Frontal cortex (tissue), 4 donors: Measurements from ENCODE around the gene CAPN2. TPM values are rescaled to one million over a fixed set of nuclear protein-coding genes. Genes with fewer than 3 reads are reported as not detected.
A peak's percentile ranks its signal among the peaks of the same experiment; 100 is the strongest.

ENCODE experiments used
- DNase-seq, 2 donors: peaks; one replicate each; pipeline ENCODE4 v3.0.0; 2012; ENCODE audit warnings: low spot score in 2 of 2
- FAIRE-seq: peaks from 2 replicates; lab custom pipeline; 2012; peaks lifted over from hg19 to GRCh38; lab: Jason Lieb, UNC
- total RNA-seq: library from RNA; depleted of rRNA; stranded (reverse); fragments of >200 nt; gene quantifications from one replicate; pipeline ENCODE4 v1.2.3, GENCODE V29; 2014
- donor health status: control.
- donor health status: control.
- donor health status: control.

Gene CAPN2
- total RNA-seq, 1 donor from 2014 or later, result 36.7 TPM

GRCh38 chr1:223714849-223715603 is 2.7 kb downstream of the CAPN2 start:
- no peak for FAIRE-seq
- DNase-seq, result no peak

GRCh38 chr1:223715604-223716172 is 3.3 kb downstream of the CAPN2 start:
- no peak for FAIRE-seq

GRCh38 chr1:223716302-223716862 is 4.0 kb downstream of the CAPN2 start:
- DNase-seq, result no peak
- FAIRE-seq, result no peak

More at GRCh38 chr1:223715604-223716172, 3.3 kb downstream of the CAPN2 start:
- DNase-seq, result no peak

- FAIRE-seq, result no peak
- DNase-seq, result no peak
Measured at GRCh38 chr1:223717123-223717522, 4.8 kb downstream of the CAPN2 start.

DNA sequence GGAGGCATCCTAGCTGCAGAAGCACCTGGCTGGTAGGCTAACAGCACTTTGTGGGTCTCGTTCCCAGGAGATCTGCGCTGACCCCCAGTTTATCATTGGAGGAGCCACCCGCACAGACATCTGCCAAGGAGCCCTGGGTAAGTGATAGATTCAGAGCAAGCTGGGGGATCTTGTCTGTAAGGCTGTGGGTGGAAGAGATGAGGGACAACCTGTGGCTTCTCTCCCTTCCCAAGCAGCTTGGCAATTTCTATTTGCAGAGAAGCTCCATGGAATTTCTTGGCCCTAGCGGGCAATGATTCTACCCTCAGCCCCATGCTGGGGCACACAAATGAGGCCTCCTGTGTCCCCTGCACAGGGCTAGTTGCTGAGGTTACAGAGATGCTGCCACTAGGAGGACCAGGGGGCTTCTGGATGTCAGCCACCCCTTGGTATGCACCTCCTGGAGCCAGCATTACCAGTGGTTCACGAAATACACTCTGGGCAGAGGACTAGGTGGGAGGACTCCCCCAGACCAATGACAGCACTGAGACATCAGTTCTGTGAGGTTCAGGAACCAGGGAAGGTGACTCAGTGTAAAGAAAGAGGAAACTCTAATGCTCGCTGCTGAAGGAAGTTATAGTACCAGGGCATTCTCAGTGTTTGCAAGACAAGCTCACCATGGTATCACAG is 5.5 kb downstream of the CAPN2 start:
- DNase-seq, result no peak
- no peak for FAIRE-seq

GRCh38 chr1:223718850-223719249 is 6.5 kb downstream of the CAPN2 start:
- DNase-seq, result no peak
- no peak for FAIRE-seq

DNA sequence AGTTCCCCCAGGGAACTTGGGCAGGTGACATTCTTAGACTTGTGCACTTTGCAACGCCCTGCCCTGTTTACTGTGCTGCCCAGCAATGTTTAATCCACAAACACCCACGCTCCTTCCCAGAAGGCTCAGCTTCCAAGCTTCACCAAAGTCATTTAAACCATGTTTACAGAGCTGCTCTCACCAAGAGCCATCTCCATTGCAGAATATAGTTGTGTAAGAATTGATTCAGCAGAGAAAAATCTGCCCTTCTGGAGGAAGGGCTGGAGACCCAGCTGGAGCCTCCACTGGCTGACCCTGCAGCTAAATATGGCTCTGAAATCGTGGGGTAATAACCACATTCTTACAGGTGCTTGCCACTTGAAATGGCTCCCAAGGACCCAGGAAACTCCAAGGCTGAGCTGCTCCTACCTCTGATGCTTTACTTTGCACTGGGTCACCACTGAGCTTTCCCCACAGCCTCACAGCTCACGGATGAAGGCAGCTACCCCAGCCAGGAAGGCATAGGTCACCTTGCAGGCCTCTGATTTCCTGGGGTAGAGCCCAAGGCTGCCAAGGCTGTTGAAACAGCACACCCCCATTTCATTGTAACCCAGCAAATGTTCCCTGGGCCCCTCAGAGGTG is 8.7 kb downstream of the CAPN2 start:
- FAIRE-seq (no peak), DNase-seq (no peak)

DNA sequence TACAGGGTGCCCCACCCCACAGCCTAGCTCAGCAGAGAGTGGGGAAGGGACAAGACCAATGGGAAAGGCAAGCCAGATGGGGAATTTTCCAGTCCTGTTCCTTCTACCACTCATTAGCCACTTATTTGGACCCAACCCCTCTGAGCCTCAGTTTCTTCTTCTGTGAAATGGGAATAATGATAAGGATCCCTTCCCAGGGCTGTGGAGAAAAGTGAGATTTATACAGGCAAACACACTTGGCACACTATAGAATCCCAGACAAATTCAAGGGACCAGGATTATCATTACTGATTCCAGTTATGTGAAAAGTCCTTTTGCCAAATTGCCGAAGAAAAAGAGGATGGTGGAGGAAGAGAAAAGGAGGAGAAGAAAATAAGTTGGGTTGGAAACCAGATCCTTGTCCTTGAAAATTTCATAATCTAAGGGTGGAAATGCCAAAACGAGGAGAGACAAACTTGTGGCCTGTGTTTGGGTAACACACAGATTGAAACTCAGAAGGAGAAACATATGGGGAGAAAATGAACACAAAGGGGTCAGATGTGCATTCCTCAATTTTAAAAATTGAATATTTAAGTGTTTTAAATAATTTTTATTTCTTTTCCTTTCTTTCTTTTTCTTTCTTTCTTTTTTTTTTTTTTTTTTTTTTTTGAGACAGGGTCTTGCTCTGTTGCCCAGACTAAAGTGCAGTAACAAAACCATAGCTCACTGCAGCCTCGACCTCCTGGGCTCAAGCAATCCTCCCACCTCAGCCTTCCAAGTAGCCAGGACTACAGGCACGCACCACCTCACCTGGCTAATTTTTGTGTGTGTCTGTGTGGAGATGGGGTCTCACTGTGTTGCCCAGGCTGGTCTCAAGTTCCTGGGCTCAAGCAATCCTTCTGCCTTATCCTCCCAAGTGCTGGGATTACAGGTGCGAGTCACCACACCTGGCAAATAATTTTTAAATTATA is 9.6 kb downstream of the CAPN2 start:
- FAIRE-seq (no peak), DNase-seq (no peak)

DNA sequence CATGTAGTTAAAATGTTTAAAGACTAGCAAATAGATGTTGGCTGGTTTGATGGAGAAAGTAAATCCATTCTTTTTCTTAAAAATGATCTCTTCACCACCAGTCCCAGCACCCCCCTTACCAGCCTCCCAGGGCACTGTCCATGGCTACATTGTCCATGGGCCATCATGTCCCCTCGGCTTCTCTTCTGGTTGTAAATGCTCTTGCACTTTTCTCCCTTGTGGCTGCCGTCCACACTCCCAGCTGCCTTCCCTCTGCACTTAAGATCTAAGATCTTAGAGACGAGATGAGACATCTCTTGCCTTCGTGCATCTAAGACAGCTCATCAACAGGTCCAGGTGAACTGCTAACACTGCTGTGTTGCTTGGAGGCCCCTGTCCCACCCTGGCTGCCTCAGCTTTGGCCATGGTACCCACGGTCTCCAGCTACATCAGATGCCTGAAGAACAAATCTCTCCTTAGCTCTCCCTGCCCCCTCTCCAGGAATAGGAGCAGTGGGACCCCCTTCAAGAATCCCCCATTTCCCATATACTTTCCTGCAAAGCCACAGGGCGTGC is 11.1 kb downstream of the CAPN2 start:
- DNase-seq, result no peak
- FAIRE-seq, result no peak

DNA sequence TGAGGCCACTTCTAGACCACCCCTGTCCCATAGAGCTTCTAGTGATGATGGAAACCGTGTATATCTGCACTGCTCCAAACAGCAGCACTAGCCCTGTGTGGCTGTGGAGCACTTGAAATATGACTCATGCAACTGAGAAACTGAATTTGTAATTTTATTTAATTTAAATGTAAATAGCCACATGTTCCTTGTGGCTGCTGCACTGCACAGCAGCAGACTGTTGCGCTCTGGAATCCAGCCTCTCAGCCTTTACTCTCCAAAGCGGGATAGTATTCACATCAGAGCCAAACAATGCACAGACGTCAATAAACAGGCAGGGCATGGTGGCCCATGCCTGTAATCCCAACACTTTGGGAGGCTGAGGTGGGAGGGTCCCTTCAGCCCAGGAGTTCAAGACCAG is 12.0 kb downstream of the CAPN2 start:
- no peak for FAIRE-seq

GRCh38 chr1:223725578-223725977 is 13.2 kb downstream of the CAPN2 start:
- no peak for DNase-seq
- no peak for FAIRE-seq

More for the DNA sequence above, 12.0 kb downstream of the CAPN2 start:
- no peak for DNase-seq

DNA sequence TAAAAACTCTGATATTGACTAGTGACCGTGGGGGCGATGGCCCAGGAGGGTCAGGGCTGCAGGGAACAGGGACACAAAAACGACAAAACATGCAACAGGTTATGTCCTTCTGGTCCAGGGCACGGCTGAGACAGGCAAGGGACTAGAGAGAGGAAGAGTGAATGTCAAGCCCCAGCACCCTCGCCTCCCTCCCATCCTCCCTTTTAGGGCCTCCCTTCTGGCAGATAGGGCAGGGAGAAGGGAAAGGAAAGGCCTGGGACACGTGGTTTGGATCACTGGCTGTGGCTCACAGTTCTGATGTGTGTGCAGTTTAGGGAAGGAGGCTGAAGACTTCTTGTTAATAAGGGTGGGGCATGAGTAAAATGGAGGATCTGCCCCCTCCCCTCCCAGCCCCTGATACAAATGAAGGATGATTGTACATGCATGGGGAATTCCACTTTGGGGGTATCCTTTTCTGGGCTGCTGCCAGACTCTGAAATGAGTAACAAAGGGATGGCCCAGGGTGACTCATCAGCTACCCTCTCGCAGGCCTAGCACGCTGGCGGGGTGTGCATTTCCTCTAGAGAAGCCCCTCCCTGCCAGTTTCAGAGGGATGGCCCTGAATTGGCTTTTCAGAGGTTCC is 14.2 kb downstream of the CAPN2 start:
- FAIRE-seq (no peak), DNase-seq (peak in 1 of 2 donors; percentile 75)

GRCh38 chr1:223727541-223727940 is 15.2 kb downstream of the CAPN2 start:
- no peak for DNase-seq
- FAIRE-seq, result no peak

DNA sequence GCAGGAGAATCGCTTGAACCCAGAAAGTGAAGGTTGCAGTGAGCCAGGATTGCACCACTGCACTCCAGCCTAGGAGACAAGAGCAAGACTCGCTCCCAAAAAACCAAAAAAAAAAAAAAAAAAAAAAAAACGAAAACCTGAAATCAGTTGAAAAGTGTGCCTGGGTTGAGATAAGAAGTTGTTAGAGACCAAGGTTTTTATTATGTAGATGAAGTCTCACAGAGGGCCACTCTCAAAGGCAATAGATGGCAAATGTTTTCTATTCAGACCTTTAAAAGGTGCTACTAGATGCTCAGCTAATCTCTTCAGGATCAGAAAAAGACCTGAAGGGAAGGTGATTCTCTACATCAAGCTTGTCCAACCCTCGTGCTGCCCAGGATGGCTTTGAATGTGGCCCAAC is 17.6 kb downstream of the CAPN2 start:
- FAIRE-seq (no peak), DNase-seq (no peak)

GRCh38 chr1:223730479-223731132 is 18.3 kb downstream of the CAPN2 start:
- DNase-seq (no peak), FAIRE-seq (no peak)

- FAIRE-seq, result no peak
- peak in 1 of 2 donors; percentile 52 for DNase-seq
Measured at GRCh38 chr1:223731133-223731770, 18.9 kb downstream of the CAPN2 start.

GRCh38 chr1:223732993-223733798 is 20.9 kb downstream of the CAPN2 start:
- FAIRE-seq (no peak), DNase-seq (no peak)
